Esophagus mucosa (tissue), 1 donor: ENCODE data around the gene ASCC1. TPM values are rescaled to one million over a fixed set of nuclear protein-coding genes. Genes with fewer than 3 reads are reported as not detected.

ENCODE experiments used
- total RNA-seq: library from RNA; stranded (reverse); gene quantifications from one replicate; pipeline ENCODE4 v1.2.4, GENCODE V29; 2023
- donor health status: DM: yes; HTN: yes; CAD: no.

Gene ASCC1
- total RNA-seq, 1 donor from 2014 or later: 23.5 TPM

Other genes starting within 250 kb of the ASCC1 start
- gene SPOCK2, start 127.7 kb downstream of the ASCC1 start, total RNA-seq: 1.5 TPM
- 64.4 TPM for gene ANAPC16, start 264 bp downstream of the ASCC1 start, total RNA-seq
- gene DDIT4, start 57.6 kb upstream of the ASCC1 start, total RNA-seq: 417 TPM
- 21.6 TPM for gene DNAJB12, start 138.6 kb upstream of the ASCC1 start, total RNA-seq